CD8-positive, alpha-beta memory T cell (primary cell): ENCODE results near the gene STYK1. TPM values are rescaled to one million over a fixed set of nuclear protein-coding genes. Genes with fewer than 3 reads are reported as not detected.
"Not testable (repeated sequence)": the region's sequence is repeated elsewhere in the genome, so short reads cannot be mapped to it uniquely, and the experiment has no call there.

Source experiments
- CTCF ChIA-PET: fragments of 350-600 bp; sonication (Branson Sonifier 250); formaldehyde crosslinking; loops from one replicate; lab custom pipeline; 2021; ENCODE audit warnings: antibody characterized with exemption; lab: Charles Lee
- POLR2A ChIA-PET: fragments of 350-600 bp; sonication (Branson Sonifier 250); formaldehyde crosslinking; loops from one replicate; lab custom pipeline; 2021; ENCODE audit warnings: antibody characterized with exemption; lab: Charles Lee
- DNase-seq, 5 donors: peaks; one replicate each; pipeline versions ENCODE4 v3.0.0 to v3.0.0-alpha.2; 2020 to 2022; ENCODE audit warnings: mixed read lengths in 1 of 5
- H3K27ac ChIP-seq: one replicate; pipeline ENCODE4 v1.7.0; 2013; ENCODE audit warnings: low read depth, mild to moderate bottlenecking, low read length, moderate library complexity
- H3K27me3 ChIP-seq: 2 replicates; pipeline ENCODE4 v1.7.0; 2013; ENCODE audit warnings: low read length, mild to moderate bottlenecking; ENCODE audit not compliant: insufficient read depth, poor library complexity, severe bottlenecking
- H3K36me3 ChIP-seq: 2 replicates; pipeline ENCODE4 v1.7.0; 2013; ENCODE audit warnings: mild to moderate bottlenecking, low read length, moderate library complexity; ENCODE audit not compliant: insufficient read depth
- H3K4me1 ChIP-seq: 2 replicates; pipeline ENCODE4 v1.7.0; 2013; ENCODE audit warnings: mild to moderate bottlenecking, low read length, moderate library complexity; ENCODE audit not compliant: insufficient read depth
- H3K4me3 ChIP-seq: 2 replicates; pipeline ENCODE4 v1.7.0; 2013; ENCODE audit warnings: mild to moderate bottlenecking, low read length
- H3K9me3 ChIP-seq: 2 replicates; pipeline ENCODE4 v1.7.0; 2013; ENCODE audit warnings: mild to moderate bottlenecking, low read length
- H3K27ac Mint-ChIP-seq, 8 donors: one replicate each; pipeline ENCODE4 v1.8.0; 2020 to 2021; ENCODE audit warnings: mixed read lengths in 8 of 8, mild to moderate bottlenecking in 6 of 8, inconsistent platforms in 3 of 8, moderate library complexity in 3 of 8
- H3K27me3 Mint-ChIP-seq, 2 donors: one replicate each; pipeline ENCODE4 v1.8.0; 2020 to 2021; ENCODE audit warnings: mixed read lengths in 2 of 2, mild to moderate bottlenecking in 1 of 2, moderate library complexity in 1 of 2
- H3K36me3 Mint-ChIP-seq, 3 donors: one replicate each; pipeline ENCODE4 v1.8.0; 2020 to 2021; ENCODE audit warnings: mixed read lengths in 3 of 3, inconsistent platforms in 1 of 3, mild to moderate bottlenecking in 1 of 3
- H3K4me1 Mint-ChIP-seq, 3 donors: one replicate each; pipeline ENCODE4 v1.8.0; 2020 to 2021; ENCODE audit warnings: mixed read lengths in 3 of 3, inconsistent platforms in 1 of 3, mild to moderate bottlenecking in 1 of 3
- H3K4me3 Mint-ChIP-seq, 7 donors: one replicate each; pipeline ENCODE4 v1.8.0; 2020 to 2021; ENCODE audit warnings: mixed read lengths in 7 of 7, mild to moderate bottlenecking in 6 of 7, moderate library complexity in 4 of 7, inconsistent platforms in 2 of 7
- H3K9me3 Mint-ChIP-seq, 5 donors: one replicate each; pipeline ENCODE4 v1.8.0; 2020 to 2022; ENCODE audit warnings: mixed read lengths in 5 of 5, mild to moderate bottlenecking in 3 of 5, moderate library complexity in 2 of 5, inconsistent platforms in 1 of 5
- polyA plus RNA-seq: library from polyadenylated mRNA; unstranded; fragments of 300-500 nt; fragmentation: Illumina TruSeq; gene quantifications from one replicate; pipeline ENCODE4 v1.2.3, GENCODE V29; 2021
- total RNA-seq, 2 experiments: library from RNA; stranded (reverse); gene quantifications; one replicate each; pipeline ENCODE4 v1.2.3, GENCODE V29; 2021

STYK1 gene
- total and polyA plus RNA-seq, 3 experiments from 2014 or later, result 2.0 to 2.1 (median 2.1) TPM

GRCh38 chr12:10652192-10652591 lies 21.7 kb downstream of the STYK1 start:
- peak overlapping the region in 1 of 8 donors; percentile 6 for H3K27ac Mint-ChIP-seq
- no peaks in the 10 kb centered on the region for H3K9me3 ChIP-seq
- H3K27ac ChIP-seq, result no peak overlapping the region
- H3K36me3 Mint-ChIP-seq, result peaks cover 2 to 12% (median 8%) of the 10 kb centered on the region in 3 donors
- ChIA-PET CTCF (no interaction called here), POLR2A (no interaction called here)
- no peak overlapping the region for H3K4me3 Mint-ChIP-seq
- peaks cover 0 to 3% (median 0%) of the 10 kb centered on the region in 3 donors for H3K4me1 Mint-ChIP-seq
- peaks cover 0 to 12% (median 7%) of the 10 kb centered on the region in 5 donors for H3K9me3 Mint-ChIP-seq
- no peak for DNase-seq
- no peaks in the 10 kb centered on the region for H3K4me1 ChIP-seq
- no peak overlapping the region for H3K4me3 ChIP-seq
- H3K27me3 Mint-ChIP-seq, result peaks cover 0 to 5% of the 10 kb centered on the region in 2 donors
- H3K27me3 ChIP-seq, result no peaks in the 10 kb centered on the region
- H3K36me3 ChIP-seq, result no peaks in the 10 kb centered on the region

GRCh38 chr12:10646576-10646975 lies 27.3 kb downstream of the STYK1 start:
- H3K36me3 ChIP-seq, H3K4me1 Mint-ChIP-seq, H3K27me3 Mint-ChIP-seq, H3K9me3 ChIP-seq, POLR2A ChIA-PET, H3K4me3 ChIP-seq, H3K27ac ChIP-seq, H3K27ac Mint-ChIP-seq, DNase-seq, CTCF ChIA-PET, H3K27me3 ChIP-seq, H3K4me3 Mint-ChIP-seq, H3K4me1 ChIP-seq: not testable (repeated sequence)
- H3K36me3 Mint-ChIP-seq, result peaks cover 11 to 30% (median 29%) of the 10 kb centered on the region in 3 donors
- H3K9me3 Mint-ChIP-seq, result peaks cover 23 to 33% (median 25%) of the 10 kb centered on the region in 5 donors

- H3K27ac Mint-ChIP-seq, result no peak overlapping the region
- DNase-seq, result no peak
- H3K36me3 ChIP-seq, result no peaks in the 10 kb centered on the region
- H3K27me3 Mint-ChIP-seq, result peaks cover 0 to under 1% of the 10 kb centered on the region in 2 donors
- no peak overlapping the region for H3K4me3 Mint-ChIP-seq
- CTCF ChIA-PET, result no interaction called here
- H3K36me3 Mint-ChIP-seq, result peaks cover 11 to 30% (median 29%) of the 10 kb centered on the region in 3 donors
- no peak overlapping the region for H3K27ac ChIP-seq
- no peaks in the 10 kb centered on the region for H3K4me1 ChIP-seq
- no peak overlapping the region for H3K4me3 ChIP-seq
- H3K4me1 Mint-ChIP-seq, result peaks cover 0 to 2% (median 0%) of the 10 kb centered on the region in 3 donors
- peaks cover 23 to 33% (median 25%) of the 10 kb centered on the region in 5 donors for H3K9me3 Mint-ChIP-seq
- POLR2A ChIA-PET, result no interaction called here
- H3K9me3 ChIP-seq, result peaks cover 6% of the 10 kb centered on the region
- no peaks in the 10 kb centered on the region for H3K27me3 ChIP-seq
These were observed 27.9 kb downstream of the STYK1 start for GRCh38 chr12:10645910-10646309.

GRCh38 chr12:10641735-10642500 lies 31.9 kb downstream of the STYK1 start:
- peaks cover 21 to 25% (median 24%) of the 10 kb centered on the region in 5 donors for H3K9me3 Mint-ChIP-seq
- H3K27me3 ChIP-seq, result no peaks in the 10 kb centered on the region
- no peak for DNase-seq
- peaks cover 0 to 2% (median 0%) of the 10 kb centered on the region in 3 donors for H3K4me1 Mint-ChIP-seq
- no peaks in the 10 kb centered on the region for H3K4me1 ChIP-seq
- peaks cover 0 to 2% of the 10 kb centered on the region in 2 donors for H3K27me3 Mint-ChIP-seq
- H3K9me3 ChIP-seq, result peaks cover 6% of the 10 kb centered on the region
- peaks cover 13 to 21% (median 21%) of the 10 kb centered on the region in 3 donors for H3K36me3 Mint-ChIP-seq
- POLR2A ChIA-PET, result no interaction called here
- H3K4me3 Mint-ChIP-seq, result no peak overlapping the region
- no peak overlapping the region for H3K27ac ChIP-seq
- H3K4me3 ChIP-seq, result no peak overlapping the region
- no peaks in the 10 kb centered on the region for H3K36me3 ChIP-seq
- peak overlapping the region in 1 of 8 donors; percentile 55 for H3K27ac Mint-ChIP-seq
- CTCF ChIA-PET, result interaction anchor here (1.4 to 2.2 kb wide), 2 partner anchors 13 to 31 kb away, joined by 4 read pairs; partner anchors contain the start of gene STYK1

GRCh38 chr12:10638728-10639127 lies 35.1 kb downstream of the STYK1 start:
- Histone ChIP-seq H3K4me1 (no peaks in the 10 kb centered on the region), H3K36me3 (no peaks in the 10 kb centered on the region), H3K27ac (no peak overlapping the region), H3K4me3 (no peak overlapping the region), H3K27me3 (no peaks in the 10 kb centered on the region), H3K9me3 (no peaks in the 10 kb centered on the region)
- POLR2A ChIA-PET, result no interaction called here
- Mint-ChIP-seq H3K9me3 (peaks cover 0 to 1% (median 0%) of the 10 kb centered on the region in 5 donors), H3K27me3 (peaks cover 0 to 2% of the 10 kb centered on the region in 2 donors), H3K4me1 (no peaks in the 10 kb centered on the region), H3K4me3 (no peak overlapping the region), H3K27ac (peak overlapping the region in 1 of 8 donors; percentile 20), H3K36me3 (peaks cover 0 to 9% (median 5%) of the 10 kb centered on the region in 3 donors)
- CTCF ChIA-PET, result no interaction called here
- DNase-seq, result no peak

GRCh38 chr12:10636611-10637010 lies 37.2 kb downstream of the STYK1 start:
- H3K36me3 Mint-ChIP-seq, result peaks cover 0 to 6% (median 6%) of the 10 kb centered on the region in 3 donors

GRCh38 chr12:10636124-10636523 lies 37.7 kb downstream of the STYK1 start:
- Histone ChIP-seq H3K27me3 (no peaks in the 10 kb centered on the region), H3K4me1 (no peaks in the 10 kb centered on the region), H3K27ac (no peak overlapping the region), H3K4me3 (no peak overlapping the region), H3K36me3 (peaks cover 3% of the 10 kb centered on the region), H3K9me3 (no peaks in the 10 kb centered on the region)
- Mint-ChIP-seq H3K9me3 (no peaks in the 10 kb centered on the region), H3K27me3 (peaks cover 0 to 2% of the 10 kb centered on the region in 2 donors), H3K27ac (no peak overlapping the region), H3K36me3 (peaks cover 0 to 6% (median 6%) of the 10 kb centered on the region in 3 donors), H3K4me1 (no peaks in the 10 kb centered on the region), H3K4me3 (no peak overlapping the region)
- CTCF ChIA-PET, result no interaction called here
- DNase-seq, result no peak
- POLR2A ChIA-PET, result no interaction called here

More at GRCh38 chr12:10636611-10637010, 37.2 kb downstream of the STYK1 start:
- Histone ChIP-seq H3K9me3 (no peaks in the 10 kb centered on the region), H3K27ac (no peak overlapping the region), H3K36me3 (peaks cover 3% of the 10 kb centered on the region), H3K27me3 (no peaks in the 10 kb centered on the region), H3K4me3 (no peak overlapping the region), H3K4me1 (no peaks in the 10 kb centered on the region)
- peaks cover 0 to 2% of the 10 kb centered on the region in 2 donors for H3K27me3 Mint-ChIP-seq
- H3K4me3 Mint-ChIP-seq, result no peak overlapping the region
- DNase-seq, result no peak
- POLR2A ChIA-PET, result no interaction called here
- no peak overlapping the region for H3K27ac Mint-ChIP-seq
- H3K4me1 Mint-ChIP-seq, result no peaks in the 10 kb centered on the region
- CTCF ChIA-PET, result no interaction called here
- no peaks in the 10 kb centered on the region for H3K9me3 Mint-ChIP-seq

GRCh38 chr12:10635306-10635705 lies 38.5 kb downstream of the STYK1 start:
- Histone ChIP-seq H3K27ac (no peak overlapping the region), H3K9me3 (no peaks in the 10 kb centered on the region), H3K4me1 (no peaks in the 10 kb centered on the region), H3K36me3 (peaks cover 3% of the 10 kb centered on the region), H3K4me3 (no peak overlapping the region), H3K27me3 (no peaks in the 10 kb centered on the region)
- ChIA-PET CTCF (no interaction called here), POLR2A (no interaction called here)
- no peak for DNase-seq
- Mint-ChIP-seq H3K27me3 (peaks cover 0 to 2% of the 10 kb centered on the region in 2 donors), H3K9me3 (no peaks in the 10 kb centered on the region), H3K4me3 (no peak overlapping the region), H3K27ac (no peak overlapping the region), H3K4me1 (no peaks in the 10 kb centered on the region), H3K36me3 (peaks cover 0 to 10% (median 6%) of the 10 kb centered on the region in 3 donors)
